ENCODE data around the gene BPIFB1. TPM values are rescaled to one million over a fixed set of nuclear protein-coding genes. Genes with fewer than 3 reads are reported as not detected.

The BPIFB1 gene
- total RNA-seq, 1 experiment from 2014 or later: not detected

Other genes starting within 250 kb of the BPIFB1 start
- not detected in 2 replicates for gene BPIFB3, start 229.3 kb upstream of the BPIFB1 start, total RNA-seq (2014; rRNA removed; shearing (Covaris generic); ENCODE audit: low replicate concordance)
- gene BPIFB4, start 203.6 kb upstream of the BPIFB1 start, total RNA-seq (2014; rRNA removed; shearing (Covaris generic); ENCODE audit: low replicate concordance): not detected in 2 replicates
- not detected in 2 replicates for gene BPIFA2, start 115.1 kb upstream of the BPIFB1 start, total RNA-seq (2014; rRNA removed; shearing (Covaris generic); ENCODE audit: low replicate concordance)
- not detected in 2 replicates for gene BPIFA3, start 65.9 kb upstream of the BPIFB1 start, total RNA-seq (2014; rRNA removed; shearing (Covaris generic); ENCODE audit: low replicate concordance)
- gene BPIFA1, start 47.2 kb upstream of the BPIFB1 start, total RNA-seq (2014; rRNA removed; shearing (Covaris generic); ENCODE audit: low replicate concordance): not detected in 2 replicates
- gene CDK5RAP1, start 118.3 kb downstream of the BPIFB1 start, total RNA-seq (2014; rRNA removed; shearing (Covaris generic); ENCODE audit: low replicate concordance): 25.2 and 52.2 TPM in 2 replicates
- 14.0 and 15.7 TPM in 2 replicates for gene SNTA1, start 160.5 kb downstream of the BPIFB1 start, total RNA-seq (2014; rRNA removed; shearing (Covaris generic); ENCODE audit: low replicate concordance)
- 7.2 and 7.5 TPM in 2 replicates for gene CBFA2T2, start 206.9 kb downstream of the BPIFB1 start, total RNA-seq (2014; rRNA removed; shearing (Covaris generic); ENCODE audit: low replicate concordance)